Erythroblast (primary cell): Measurements from ENCODE around the gene RAB28.

Experiments used
- GATA1 ChIP-seq: IDR thresholded peaks from 2 replicates; pipeline ENCODE4 v1.6.1; 2011; ENCODE audit warnings: low read depth, mild to moderate bottlenecking, control low read depth, low read length, moderate library complexity
- POLR2A ChIP-seq: IDR thresholded peaks from 2 replicates; pipeline ENCODE4 v1.6.1; 2011; ENCODE audit warnings: mild to moderate bottlenecking, low read length

GRCh38 chr4:13322681-13323101 lies 161.4 kb downstream of the RAB28 start:
- TF ChIP-seq POLR2A (no peak), GATA1 (no peak)
